ENCODE results near the gene FAM78A. TPM values are rescaled to one million over a fixed set of nuclear protein-coding genes. Genes with fewer than 3 reads are reported as not detected.
"Not testable (repeated sequence)": the region's sequence is repeated elsewhere in the genome, so short reads cannot be mapped to it uniquely, and the experiment has no call there.

The FAM78A gene
- total RNA-seq, 1 experiment from 2014 or later = 2.0 TPM

DNA sequence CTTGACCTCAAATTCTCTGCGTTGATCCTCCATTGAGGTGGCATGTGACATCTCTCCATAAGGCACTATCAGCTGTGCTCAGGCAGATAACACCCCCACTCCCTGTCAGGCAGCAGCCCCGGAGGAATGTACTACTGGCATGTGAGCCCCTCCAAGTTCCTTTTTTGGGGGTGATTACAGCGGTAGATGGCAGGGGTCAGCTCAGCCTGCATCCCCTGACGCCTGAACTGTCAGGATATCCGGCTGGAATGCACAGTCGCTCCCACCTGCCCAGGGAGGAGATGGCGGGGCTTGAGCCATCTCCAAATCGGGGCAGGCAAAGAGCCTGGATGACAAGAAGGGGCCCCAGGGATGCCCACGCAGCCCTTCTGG, 40.8 kb downstream of the FAM78A start:
- no peak for DNase-seq (ENCODE audit: low read depth, low spot score)
- in situ Hi-C loops (cut with HindIII; ENCODE audit: low pct_unique_long_range_greater_than_20kb, low sequenced_read_pairs) = no loop called here

DNA sequence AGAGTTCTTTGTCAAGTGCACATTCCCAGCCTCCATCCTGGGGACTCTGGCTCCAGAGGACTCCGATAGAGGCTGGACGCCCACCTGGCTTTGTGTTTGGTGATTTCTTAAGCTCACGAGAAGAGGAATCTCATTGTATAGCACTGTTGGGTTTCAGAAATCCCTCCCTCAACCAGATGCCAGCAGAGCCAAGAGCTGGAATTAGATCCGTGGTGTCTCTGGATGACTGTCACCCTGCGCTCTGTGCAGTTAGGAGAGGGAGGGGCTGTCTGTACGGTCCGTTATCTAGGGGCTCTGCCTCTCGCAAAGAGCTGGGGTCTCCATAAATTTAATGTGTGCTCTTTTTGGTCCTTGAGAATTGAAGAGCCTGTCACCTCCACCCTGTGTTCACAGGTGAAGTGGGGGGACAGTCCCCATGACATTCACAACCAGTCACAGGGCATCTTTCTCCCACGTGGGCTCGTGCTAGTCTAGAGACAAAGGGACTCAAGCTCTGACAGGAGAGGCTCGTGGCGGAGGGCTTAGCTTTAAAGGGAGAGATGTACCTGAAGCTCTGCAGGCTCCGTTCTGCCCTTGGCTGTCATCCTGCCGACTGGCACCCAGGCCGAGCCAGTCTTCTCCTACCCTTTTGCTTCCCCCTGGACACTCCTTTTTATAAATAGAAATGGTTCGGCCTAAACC, 41.4 kb downstream of the FAM78A start:
- DNase-seq (ENCODE audit: low read depth, low spot score) = no peak
- in situ Hi-C loops (cut with HindIII; ENCODE audit: low pct_unique_long_range_greater_than_20kb, low sequenced_read_pairs) = no loop called here

DNA sequence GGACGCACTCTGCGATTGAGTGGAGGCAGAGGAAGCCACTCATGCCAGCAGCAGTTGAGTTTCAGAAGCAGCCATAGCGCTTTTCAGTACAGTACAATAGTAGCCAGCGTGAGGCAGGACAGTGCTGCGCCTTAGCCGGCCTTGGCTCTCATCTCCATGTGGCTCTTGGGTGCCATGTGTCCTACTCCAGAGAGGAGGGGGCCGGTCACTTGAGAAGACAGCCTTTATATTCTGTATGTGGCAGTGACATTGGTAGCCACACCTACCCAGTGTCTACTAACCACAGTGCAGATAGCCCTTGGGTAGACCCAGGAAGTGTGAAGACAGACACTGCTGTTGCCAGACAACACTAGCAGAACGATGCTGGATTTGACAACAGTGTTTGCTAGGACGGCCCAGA, 42.3 kb downstream of the FAM78A start:
- in situ Hi-C loops (cut with HindIII; ENCODE audit: low pct_unique_long_range_greater_than_20kb, low sequenced_read_pairs) = no loop called here

DNA sequence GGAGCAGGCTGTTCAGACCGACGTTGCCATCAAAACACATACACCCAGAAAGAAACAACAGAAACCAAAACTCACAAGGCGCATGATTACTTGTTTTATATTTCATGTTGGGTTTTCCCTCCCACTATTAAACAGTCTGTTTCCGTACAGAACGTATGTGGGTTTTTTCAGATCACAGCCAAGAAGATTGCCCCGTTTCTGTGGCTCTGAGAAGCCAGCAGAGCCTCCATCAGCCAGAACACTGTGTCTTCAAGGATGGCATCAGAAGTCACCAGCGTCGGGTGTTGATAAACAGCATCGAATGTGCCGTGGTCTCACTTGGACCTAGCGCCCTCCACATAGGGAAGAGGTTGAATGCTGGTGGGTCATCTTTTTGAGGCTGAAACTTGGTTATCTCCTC, 42.8 kb downstream of the FAM78A start:
- no peak for DNase-seq (ENCODE audit: low read depth, low spot score)
- in situ Hi-C loops (cut with HindIII; ENCODE audit: low pct_unique_long_range_greater_than_20kb, low sequenced_read_pairs) = no loop called here

More for the DNA sequence above, 42.3 kb downstream of the FAM78A start:
- no peak for DNase-seq (ENCODE audit: low read depth, low spot score)

DNA sequence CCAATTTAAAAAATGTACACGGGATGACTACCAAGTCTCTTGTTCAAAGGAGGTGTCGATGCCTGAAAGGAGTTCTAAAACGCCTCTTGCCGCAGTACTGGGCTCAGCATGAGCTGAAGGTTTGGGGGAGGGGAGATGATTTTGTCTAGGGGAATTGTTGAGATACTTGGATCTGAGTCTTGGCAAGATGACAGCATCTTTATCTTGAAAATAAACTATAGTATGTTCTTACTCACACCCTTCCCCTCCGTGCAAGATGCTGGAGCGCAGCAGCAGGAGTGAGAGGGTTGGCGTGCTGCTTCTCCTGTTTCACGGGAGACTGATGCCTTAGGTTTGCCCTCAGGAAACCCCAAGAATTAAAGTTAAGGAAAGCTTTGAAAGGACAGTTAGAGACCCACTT, 47.3 kb downstream of the FAM78A start:
- DNase-seq (ENCODE audit: low read depth, low spot score) = no peak
- in situ Hi-C loops (cut with HindIII; ENCODE audit: low pct_unique_long_range_greater_than_20kb, low sequenced_read_pairs) = no loop called here

DNA sequence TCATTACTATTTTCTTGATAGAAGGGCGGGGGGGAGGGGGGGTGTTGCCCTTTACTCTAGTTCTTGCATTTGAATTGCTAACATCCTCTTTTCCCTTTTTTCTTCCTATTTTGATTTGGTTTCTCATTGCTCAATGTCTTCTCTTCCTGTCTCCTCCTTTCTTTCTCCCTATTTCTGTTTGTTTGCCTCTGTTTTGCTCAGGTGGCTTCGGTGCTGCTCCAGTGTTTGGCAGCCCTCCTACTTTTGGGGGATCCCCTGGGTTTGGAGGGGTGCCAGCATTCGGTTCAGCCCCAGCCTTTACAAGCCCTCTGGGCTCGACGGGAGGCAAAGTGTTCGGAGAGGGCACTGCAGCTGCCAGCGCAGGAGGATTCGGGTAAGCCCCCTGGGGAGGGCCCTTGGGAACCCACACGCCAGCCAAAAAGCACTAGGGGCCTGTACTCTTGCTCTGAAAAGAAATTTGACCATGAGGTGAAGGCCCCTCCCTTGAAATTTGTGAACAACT, 48.3 kb downstream of the FAM78A start:
- no peak for DNase-seq (ENCODE audit: low read depth, low spot score)
- in situ Hi-C loops (cut with HindIII; ENCODE audit: low pct_unique_long_range_greater_than_20kb, low sequenced_read_pairs) = no loop called here

DNA sequence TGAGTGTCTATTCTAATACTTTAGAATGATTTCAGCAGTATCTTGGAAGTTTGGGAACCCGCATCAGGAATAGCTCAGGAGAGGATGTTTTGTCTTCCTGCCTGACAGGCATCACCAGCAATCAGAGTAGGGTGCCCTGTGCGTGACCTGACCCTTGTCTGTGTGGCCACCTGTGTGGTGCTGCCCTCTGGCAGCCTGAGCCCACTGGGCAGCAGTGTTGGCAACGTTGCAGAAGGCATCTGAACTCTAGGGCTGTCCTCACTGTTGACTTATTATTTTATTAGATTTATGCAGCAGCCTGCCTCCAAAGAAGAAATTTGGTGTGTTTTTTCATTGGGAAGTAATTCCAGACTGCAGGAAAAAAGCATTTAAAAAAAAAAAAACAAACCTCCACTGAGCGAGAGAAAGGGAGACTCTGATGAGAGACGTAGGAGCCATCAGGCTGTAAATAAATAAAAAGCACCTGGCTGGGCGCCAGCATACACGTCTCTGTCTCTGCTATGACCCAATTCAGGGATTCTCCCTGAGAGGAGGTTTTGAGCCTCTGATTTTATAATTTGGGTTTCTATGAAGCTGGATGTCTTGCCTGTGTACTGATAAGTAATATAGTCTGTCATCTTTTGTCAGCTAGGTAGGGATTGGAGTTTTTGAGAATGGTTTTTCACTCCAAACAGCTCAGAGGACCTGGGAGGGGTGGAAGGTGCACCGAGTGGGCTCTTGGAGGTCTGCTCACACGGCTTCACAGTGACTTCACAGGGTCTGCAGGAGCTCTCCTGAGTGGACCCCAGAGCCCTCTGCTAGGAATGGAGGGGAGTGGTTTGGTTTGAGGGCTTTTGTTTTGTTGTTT, 49.0 kb downstream of the FAM78A start:
- no peak for DNase-seq (ENCODE audit: low read depth, low spot score)
- in situ Hi-C loops (cut with HindIII; ENCODE audit: low pct_unique_long_range_greater_than_20kb, low sequenced_read_pairs) = no loop called here

DNA sequence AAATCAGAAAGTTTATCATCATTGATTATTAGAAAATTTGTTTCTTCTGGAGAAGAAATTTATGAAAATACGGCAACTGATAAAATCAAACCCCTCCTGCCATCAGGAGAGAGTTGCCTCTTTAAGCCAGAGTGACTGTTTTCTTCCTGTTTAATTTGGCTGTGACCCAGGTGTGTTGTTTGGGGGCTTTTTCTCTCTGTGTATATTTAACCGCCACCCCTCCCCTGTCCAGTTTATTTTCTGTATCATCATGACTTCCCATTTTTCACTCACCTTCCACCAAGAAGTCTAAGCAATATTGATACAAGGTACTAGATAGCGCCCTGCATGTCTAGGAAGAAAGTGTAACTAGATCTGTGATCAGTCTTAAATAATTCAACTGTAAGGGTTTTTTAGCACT, 50.1 kb downstream of the FAM78A start:
- in situ Hi-C loops (cut with HindIII; ENCODE audit: low pct_unique_long_range_greater_than_20kb, low sequenced_read_pairs) = no loop called here
- no peak for DNase-seq (ENCODE audit: low read depth, low spot score)

DNA sequence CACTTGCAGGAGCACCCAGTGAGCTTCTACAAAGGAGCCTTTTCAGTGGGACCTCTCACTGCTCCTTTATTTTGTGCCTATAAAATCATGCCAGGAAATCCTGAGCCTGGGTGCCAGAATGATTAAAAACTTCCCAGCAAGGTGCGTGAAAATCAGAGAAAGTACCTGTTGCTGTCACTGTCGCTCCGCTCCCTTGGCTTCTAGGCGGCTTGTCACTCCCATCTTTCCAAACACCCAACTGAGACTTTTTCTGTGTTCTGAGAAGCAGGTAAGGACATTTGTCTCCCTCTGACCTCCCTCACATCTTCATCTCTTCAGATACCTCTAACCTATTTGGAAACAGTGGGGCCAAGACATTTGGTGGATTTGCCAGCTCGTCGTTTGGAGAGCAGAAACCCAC, 53.9 kb downstream of the FAM78A start:
- DNase-seq (ENCODE audit: low read depth, low spot score) = no peak

DNA sequence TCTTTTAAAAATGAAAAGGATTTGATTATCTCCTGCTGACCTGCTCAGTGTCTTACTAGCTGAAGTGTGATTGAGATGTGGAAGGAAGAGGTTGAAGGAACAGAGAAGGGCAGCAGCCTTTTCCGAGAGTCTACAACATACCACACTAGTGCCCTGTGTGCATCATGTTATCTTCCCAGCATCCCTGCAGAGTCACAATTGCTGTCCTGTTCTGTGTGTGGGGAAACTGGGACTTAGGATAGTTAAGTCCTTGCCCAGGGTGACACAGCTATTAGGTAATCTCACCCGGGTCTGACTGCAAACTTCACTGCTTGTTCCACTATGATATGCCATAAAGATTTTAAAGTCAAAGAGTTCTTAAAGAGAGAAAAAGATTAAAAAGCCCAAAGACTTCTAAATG, 55.8 kb downstream of the FAM78A start:
- in situ Hi-C loops (cut with HindIII; ENCODE audit: low pct_unique_long_range_greater_than_20kb, low sequenced_read_pairs) = no loop called here

More for the DNA sequence above, 53.9 kb downstream of the FAM78A start:
- in situ Hi-C loops (cut with HindIII; ENCODE audit: low pct_unique_long_range_greater_than_20kb, low sequenced_read_pairs) = no loop called here

DNA sequence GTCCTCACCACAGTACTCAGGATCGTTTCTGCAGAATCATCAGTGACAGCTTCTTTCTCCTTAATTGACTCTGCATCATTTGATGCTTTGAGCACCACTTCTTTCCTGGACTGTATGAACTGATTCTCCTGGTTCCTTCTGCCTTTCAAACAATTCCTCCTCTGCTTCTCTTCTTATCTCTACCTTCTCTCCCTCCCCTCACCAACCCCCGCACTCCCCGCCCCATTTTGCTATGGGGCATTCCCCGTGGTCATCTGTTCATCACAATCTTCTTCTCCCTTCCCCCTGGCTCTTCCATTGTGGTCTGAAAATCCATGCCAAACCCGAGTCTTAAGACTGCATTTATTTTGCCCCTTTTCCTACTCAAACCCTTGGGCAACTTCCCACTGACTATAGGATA, 57.9 kb downstream of the FAM78A start:
- in situ Hi-C loops (cut with HindIII; ENCODE audit: low pct_unique_long_range_greater_than_20kb, low sequenced_read_pairs) = no loop called here
- no peak for DNase-seq (ENCODE audit: low read depth, low spot score)

More for the DNA sequence above, 55.8 kb downstream of the FAM78A start:
- no peak for DNase-seq (ENCODE audit: low read depth, low spot score)

DNA sequence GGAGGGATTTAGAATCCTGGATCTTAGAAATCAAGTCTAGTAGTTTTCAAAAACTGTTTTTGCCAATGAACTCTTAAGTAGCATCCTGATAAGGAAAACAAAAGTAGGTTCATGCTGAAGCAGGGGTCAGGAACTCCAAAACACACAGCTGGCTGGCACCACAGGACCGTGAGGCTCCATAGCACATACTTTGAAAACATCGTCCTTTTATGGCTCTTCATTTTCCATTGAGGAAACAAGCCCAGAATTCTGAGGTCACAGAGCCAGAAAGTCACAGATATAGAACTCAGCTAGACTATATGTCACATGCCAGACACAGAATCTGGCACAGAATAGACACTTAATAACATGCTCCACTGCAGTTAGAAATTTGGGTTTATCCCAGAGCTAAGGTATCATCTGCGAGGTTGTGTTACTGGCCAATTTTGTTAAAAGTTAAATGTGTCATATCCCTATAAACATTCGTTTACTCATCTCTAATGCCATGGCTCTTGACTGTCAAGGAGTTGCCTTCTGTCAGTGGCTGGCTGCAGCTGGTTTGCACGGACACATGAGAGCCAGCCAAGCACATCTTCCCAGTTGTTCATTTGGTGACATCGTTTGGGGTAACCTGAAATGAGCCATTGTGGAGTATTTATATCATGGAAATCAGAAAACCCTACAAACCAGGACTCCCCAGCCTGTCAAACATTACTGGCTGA, 58.8 kb downstream of the FAM78A start:
- DNase-seq (ENCODE audit: low read depth, low spot score) = no peak
- in situ Hi-C loops (cut with HindIII; ENCODE audit: low pct_unique_long_range_greater_than_20kb, low sequenced_read_pairs) = no loop called here

DNA sequence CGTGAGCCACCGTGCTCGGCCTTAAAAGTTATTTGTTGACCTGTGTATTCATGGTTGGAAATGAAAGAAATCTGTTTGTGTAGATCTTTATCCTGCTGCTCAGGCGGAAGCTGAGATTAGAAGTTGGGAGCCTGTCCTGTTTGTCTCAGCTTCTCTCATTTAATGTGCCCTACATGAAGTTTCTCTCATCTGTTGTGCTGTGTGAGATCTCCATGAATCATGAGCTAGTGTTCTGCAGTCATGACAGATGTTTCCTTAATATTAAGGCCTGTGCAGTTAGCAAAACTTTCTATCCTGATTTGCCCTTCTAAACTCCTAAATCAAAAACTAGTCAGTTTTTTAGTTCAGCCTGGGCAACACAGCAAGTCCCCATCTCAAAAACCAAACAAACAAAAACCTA, 59.5 kb downstream of the FAM78A start:
- in situ Hi-C loops (cut with HindIII; ENCODE audit: low pct_unique_long_range_greater_than_20kb, low sequenced_read_pairs) = no loop called here
- DNase-seq (ENCODE audit: low read depth, low spot score) = no peak

DNA sequence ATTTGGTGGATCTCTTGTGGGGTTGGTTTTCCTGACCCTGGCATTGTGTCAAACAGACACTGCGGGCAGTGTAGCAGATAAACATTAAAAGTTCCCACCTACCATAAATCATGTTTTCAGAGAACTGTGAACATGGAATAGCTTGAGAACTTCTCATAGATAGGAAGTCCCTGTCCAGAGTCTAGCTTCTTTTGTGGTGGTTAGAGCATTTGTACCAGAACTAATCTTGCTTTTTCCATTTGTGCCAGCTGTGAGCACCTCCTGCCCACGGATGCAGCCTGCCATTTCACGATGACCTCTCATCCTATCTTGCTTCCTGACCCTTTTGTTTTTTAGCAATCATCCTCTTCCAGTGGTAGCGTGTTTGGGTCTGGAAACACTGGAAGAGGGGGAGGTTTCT, 61.4 kb downstream of the FAM78A start:
- DNase-seq (ENCODE audit: low read depth, low spot score) = no peak
- in situ Hi-C loops (cut with HindIII; ENCODE audit: low pct_unique_long_range_greater_than_20kb, low sequenced_read_pairs) = no loop called here

DNA sequence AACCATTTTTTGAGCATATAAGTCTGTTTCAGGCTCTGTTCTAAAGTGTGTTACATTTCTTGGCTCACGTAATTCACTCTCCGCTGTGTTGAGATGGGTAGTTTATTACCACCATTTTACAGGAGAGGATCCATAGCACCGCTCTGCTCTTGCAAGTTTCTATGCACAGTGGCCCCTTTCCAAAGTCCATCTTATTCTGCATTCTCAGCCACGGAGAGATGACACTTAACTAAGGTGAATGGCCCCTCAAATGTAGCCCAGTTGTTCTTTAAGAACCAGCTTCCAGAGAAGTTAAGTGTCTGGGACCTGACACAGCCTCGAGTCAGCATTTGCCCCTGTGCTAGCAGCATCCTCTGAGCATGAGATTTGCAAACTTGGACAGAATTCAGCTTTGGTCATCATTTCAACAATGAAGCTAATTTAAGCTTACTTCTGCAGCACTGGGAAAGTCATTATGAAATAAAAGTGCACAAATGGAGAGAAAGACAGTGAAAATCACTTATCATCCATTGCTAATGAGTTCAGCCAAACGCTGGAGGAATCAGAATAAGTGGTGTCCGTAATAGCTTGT, 61.9 kb downstream of the FAM78A start:
- DNase-seq (ENCODE audit: low read depth, low spot score) = no peak
- in situ Hi-C loops (cut with HindIII; ENCODE audit: low pct_unique_long_range_greater_than_20kb, low sequenced_read_pairs) = no loop called here

DNA sequence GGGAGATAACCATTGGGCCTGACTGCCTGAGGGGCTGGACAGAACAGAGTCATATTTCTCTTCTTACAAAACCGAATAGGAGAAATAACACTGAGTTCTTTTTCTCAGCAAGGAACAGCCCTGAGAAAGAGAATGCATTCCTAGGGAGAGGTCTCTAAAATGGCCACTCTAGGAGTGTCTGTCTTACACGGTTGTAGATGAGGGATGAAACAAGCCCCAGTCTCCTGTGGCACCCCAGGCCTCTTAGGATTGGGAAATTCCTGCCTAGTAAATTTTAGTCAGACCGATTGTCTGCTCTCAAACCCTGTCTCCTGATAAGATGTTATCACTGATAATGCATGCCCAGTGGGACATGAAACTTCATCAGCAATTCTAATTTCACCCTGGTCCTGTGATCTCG, 64.4 kb downstream of the FAM78A start:
- DNase-seq (ENCODE audit: low read depth, low spot score); in situ Hi-C loops (cut with HindIII; ENCODE audit: low pct_unique_long_range_greater_than_20kb, low sequenced_read_pairs): not testable (repeated sequence)
